Neural cell (in vitro differentiated cells): ENCODE data around the gene FNDC3B. TPM values are rescaled to one million over a fixed set of nuclear protein-coding genes. Genes with fewer than 3 reads are reported as not detected.

Experiments used
- H2AFZ ChIP-seq: fragments of 200-600, 300-800 bp; sonication (generic), shearing (Covaris generic); 2 replicates; pipeline ENCODE4 v1.6.0; 2014; ENCODE audit warnings: low read depth, mild to moderate bottlenecking, antibody characterized with exemption, low read length, moderate library complexity
- H3F3A ChIP-seq: fragments of 200-600 bp; shearing (Covaris generic); 2 replicates; pipeline ENCODE4 v1.6.1; 2016; ENCODE audit warnings: mild to moderate bottlenecking, moderate library complexity, mixed read lengths, antibody characterized with exemption, low read length; ENCODE audit not compliant: insufficient read depth, poor library complexity, severe bottlenecking
- H3K27ac ChIP-seq: fragments of 200-600, 300-800 bp; sonication (generic), shearing (Covaris generic); 2 replicates; pipeline ENCODE4 v1.5.1; 2014; ENCODE audit warnings: mild to moderate bottlenecking, low read length, moderate library complexity
- H3K27me3 ChIP-seq: fragments of 300-800, 200-600 bp; sonication (generic), shearing (Covaris generic); 2 replicates; pipeline ENCODE4 v1.6.0; 2014; ENCODE audit warnings: mild to moderate bottlenecking, low read depth, low read length, moderate library complexity; ENCODE audit not compliant: insufficient read depth
- H3K36me3 ChIP-seq: fragments of 300-800, 200-600 bp; sonication (generic), shearing (Covaris generic); 2 replicates; pipeline ENCODE4 v1.5.1; 2014; ENCODE audit warnings: mild to moderate bottlenecking, antibody characterized with exemption, low read length, moderate library complexity; ENCODE audit not compliant: insufficient read depth
- H3K4me2 ChIP-seq: fragments of 300-800, 200-600 bp; sonication (generic), shearing (Covaris generic); 2 replicates; pipeline ENCODE4 v1.6.0; 2014; ENCODE audit warnings: mild to moderate bottlenecking, low read length
- H3K4me3 ChIP-seq: fragments of 300-800, 200-600 bp; sonication (generic), shearing (Covaris generic); 2 replicates; pipeline ENCODE4 v1.5.1; 2014; ENCODE audit warnings: mild to moderate bottlenecking, low read length, moderate library complexity
- H3K79me2 ChIP-seq: fragments of 200-600 bp; shearing (Covaris generic); replicated peaks from 2 replicates; pipeline ENCODE4 v1.6.0; 2014; ENCODE audit warnings: mild to moderate bottlenecking, low read length, moderate library complexity; ENCODE audit not compliant: insufficient read depth
- H3K9ac ChIP-seq: fragments of 300-800, 200-600 bp; sonication (generic), shearing (Covaris generic); 2 replicates; pipeline ENCODE4 v1.6.1; 2016; ENCODE audit warnings: mild to moderate bottlenecking, low read length, mixed read lengths
- H3K9me2 ChIP-seq: fragments of 200-600 bp; shearing (Covaris generic); 2 replicates; pipeline ENCODE4 v1.6.1; 2016; ENCODE audit warnings: mild to moderate bottlenecking, low read length, mixed read lengths; ENCODE audit not compliant: insufficient read depth
- H3K9me3 ChIP-seq: fragments of 200-600, 300-800 bp; sonication (generic), shearing (Covaris generic); 2 replicates; pipeline ENCODE4 v1.6.1; 2016; ENCODE audit warnings: mild to moderate bottlenecking, mixed run types, low read length, moderate library complexity, mixed read lengths
- H4K20me1 ChIP-seq: fragments of 200-600 bp; shearing (Covaris generic); 2 replicates; pipeline ENCODE4 v1.6.1; 2016; ENCODE audit warnings: mild to moderate bottlenecking, mixed run types; ENCODE audit not compliant: insufficient read depth
- EP300 ChIP-seq: fragments of 450-650 bp; conservative IDR thresholded peaks from 2 replicates; pipeline ENCODE4 v1.6.1; 2014; ENCODE audit warnings: antibody characterized with exemption, mild to moderate bottlenecking, moderate library complexity; ENCODE audit not compliant: poor library complexity, severe bottlenecking
- EZH2 ChIP-seq: fragments of 200-600, 300-800 bp; shearing (Covaris generic), sonication (generic); IDR thresholded peaks from 2 replicates; pipeline ENCODE4 v1.6.1; 2014; ENCODE audit warnings: antibody characterized with exemption, low read length, borderline replicate concordance, mild to moderate bottlenecking; ENCODE audit not compliant: insufficient read depth, poor library complexity, severe bottlenecking
- MXI1 ChIP-seq: fragments of 450-650 bp; conservative IDR thresholded peaks from 2 replicates; pipeline ENCODE4 v1.6.1; 2014; ENCODE audit warnings: antibody characterized with exemption, mild to moderate bottlenecking; ENCODE audit not compliant: poor library complexity, severe bottlenecking
- POLR2AphosphoS5 ChIP-seq: IDR thresholded peaks from 2 replicates; pipeline ENCODE4 v1.6.1; 2012
- RAD21 ChIP-seq: fragments of 450-650 bp; conservative IDR thresholded peaks from 2 replicates; pipeline ENCODE4 v1.6.1; 2014; ENCODE audit warnings: antibody characterized with exemption, mild to moderate bottlenecking, moderate library complexity
- SMC3 ChIP-seq: fragments of 450-650 bp; conservative IDR thresholded peaks from 2 replicates; pipeline ENCODE4 v1.6.1; 2014; ENCODE audit warnings: antibody characterized with exemption, mild to moderate bottlenecking, moderate library complexity; ENCODE audit not compliant: poor library complexity
- TAF1 ChIP-seq: IDR thresholded peaks from 2 replicates; pipeline ENCODE4 v1.6.1; 2012; ENCODE audit warnings: low read depth
- polyA plus RNA-seq: library from polyadenylated mRNA; depleted of rRNA; stranded (reverse); fragments of >200 nt; gene quantifications from 2 replicates; pipeline ENCODE4 v1.2.3, GENCODE V29; 2014
- TF ChIP-seq, protein P1 (sequence below): IDR thresholded peaks from 2 replicates; pipeline ENCODE4 v1.6.1; 2012; ENCODE audit warnings: borderline replicate concordance
- TF ChIP-seq, protein P2 (sequence below): fragments of 450-650 bp; IDR thresholded peaks from 2 replicates; pipeline ENCODE4 v1.5.1; 2014; ENCODE audit warnings: antibody characterized with exemption, mild to moderate bottlenecking, moderate library complexity; ENCODE audit not compliant: poor library complexity, severe bottlenecking

FNDC3B gene
- polyA plus RNA-seq, 1 donor from 2014 or later, result 4.9 TPM

DNA sequence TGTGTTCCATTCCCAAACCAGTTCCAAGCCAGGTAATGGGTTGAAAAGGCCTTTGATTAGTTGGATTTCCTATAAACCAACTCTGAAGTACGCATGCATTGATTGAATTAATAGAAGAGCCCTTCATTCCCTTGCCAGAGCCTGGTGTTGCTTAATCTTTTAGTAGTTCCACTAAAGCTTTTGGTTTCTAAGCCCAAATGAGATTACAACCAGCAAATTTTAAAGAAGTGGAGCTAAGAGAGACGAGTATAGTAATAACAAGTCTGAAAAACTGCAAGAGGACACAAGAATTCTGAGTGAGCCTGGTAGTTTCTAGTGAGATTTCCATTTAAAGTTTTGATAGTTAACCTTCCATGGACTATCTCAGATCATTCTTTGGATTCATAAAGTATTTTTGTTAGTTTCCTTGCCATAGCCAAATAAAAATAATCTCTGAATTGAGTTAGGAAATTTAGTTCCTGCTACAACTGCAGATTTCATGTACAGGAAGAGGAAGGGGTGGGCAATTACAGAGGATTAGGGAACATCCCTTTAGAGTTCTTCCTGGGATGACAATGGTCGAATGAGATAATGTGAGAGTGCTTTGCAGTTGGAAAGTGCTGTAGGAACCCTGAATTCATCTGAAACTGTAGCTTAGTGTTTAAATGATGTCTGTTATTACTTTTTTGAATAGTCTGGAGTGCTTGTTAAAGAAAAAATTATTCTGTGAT lies 136.8 kb downstream of the FNDC3B start:
- Histone ChIP-seq H3K36me3 (no peaks in the 10 kb centered on the region), H3K9me3 (no peaks in the 10 kb centered on the region), H3K9ac (no peak overlapping the region), H3K79me2 (no peaks in the 10 kb centered on the region), H3K4me2 (no peak overlapping the region), H2AFZ (no peak overlapping the region), H4K20me1 (no peaks in the 10 kb centered on the region), H3K9me2 (no peaks in the 10 kb centered on the region), H3K4me3 (no peak overlapping the region), H3F3A (no peaks in the 10 kb centered on the region), H3K27me3 (no peaks in the 10 kb centered on the region), H3K27ac (no peak overlapping the region)
- no peak for TF ChIP-seq POLR2AphosphoS5
- TF ChIP-seq EP300, result no peak
- TF ChIP-seq RAD21, result no peak
- TF ChIP-seq, protein P1, sequence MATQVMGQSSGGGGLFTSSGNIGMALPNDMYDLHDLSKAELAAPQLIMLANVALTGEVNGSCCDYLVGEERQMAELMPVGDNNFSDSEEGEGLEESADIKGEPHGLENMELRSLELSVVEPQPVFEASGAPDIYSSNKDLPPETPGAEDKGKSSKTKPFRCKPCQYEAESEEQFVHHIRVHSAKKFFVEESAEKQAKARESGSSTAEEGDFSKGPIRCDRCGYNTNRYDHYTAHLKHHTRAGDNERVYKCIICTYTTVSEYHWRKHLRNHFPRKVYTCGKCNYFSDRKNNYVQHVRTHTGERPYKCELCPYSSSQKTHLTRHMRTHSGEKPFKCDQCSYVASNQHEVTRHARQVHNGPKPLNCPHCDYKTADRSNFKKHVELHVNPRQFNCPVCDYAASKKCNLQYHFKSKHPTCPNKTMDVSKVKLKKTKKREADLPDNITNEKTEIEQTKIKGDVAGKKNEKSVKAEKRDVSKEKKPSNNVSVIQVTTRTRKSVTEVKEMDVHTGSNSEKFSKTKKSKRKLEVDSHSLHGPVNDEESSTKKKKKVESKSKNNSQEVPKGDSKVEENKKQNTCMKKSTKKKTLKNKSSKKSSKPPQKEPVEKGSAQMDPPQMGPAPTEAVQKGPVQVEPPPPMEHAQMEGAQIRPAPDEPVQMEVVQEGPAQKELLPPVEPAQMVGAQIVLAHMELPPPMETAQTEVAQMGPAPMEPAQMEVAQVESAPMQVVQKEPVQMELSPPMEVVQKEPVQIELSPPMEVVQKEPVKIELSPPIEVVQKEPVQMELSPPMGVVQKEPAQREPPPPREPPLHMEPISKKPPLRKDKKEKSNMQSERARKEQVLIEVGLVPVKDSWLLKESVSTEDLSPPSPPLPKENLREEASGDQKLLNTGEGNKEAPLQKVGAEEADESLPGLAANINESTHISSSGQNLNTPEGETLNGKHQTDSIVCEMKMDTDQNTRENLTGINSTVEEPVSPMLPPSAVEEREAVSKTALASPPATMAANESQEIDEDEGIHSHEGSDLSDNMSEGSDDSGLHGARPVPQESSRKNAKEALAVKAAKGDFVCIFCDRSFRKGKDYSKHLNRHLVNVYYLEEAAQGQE, result no peak
- TF ChIP-seq EZH2, result no peak
- no peak for TF ChIP-seq SMC3

DNA sequence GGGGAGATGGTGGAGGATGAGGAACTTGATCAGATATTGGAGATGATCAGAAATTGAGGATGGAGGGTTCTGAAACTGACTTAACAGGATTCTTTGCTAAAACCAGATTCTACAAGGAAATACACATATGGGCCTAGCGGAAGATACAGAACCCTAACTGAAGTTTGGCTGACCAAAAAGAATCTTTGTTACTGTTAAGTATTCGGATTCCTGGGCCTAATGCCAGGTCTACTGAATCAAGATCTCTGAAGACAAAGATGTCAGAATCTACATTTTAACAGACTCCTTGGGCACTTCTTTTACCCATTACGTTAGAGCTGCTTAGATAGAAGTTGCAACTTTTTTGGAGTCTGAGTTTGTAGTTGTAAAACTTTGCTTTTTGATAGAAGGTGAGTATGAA lies 137.7 kb downstream of the FNDC3B start:
- no peak overlapping the region for H3K27ac ChIP-seq
- H3K27me3 ChIP-seq, result no peaks in the 10 kb centered on the region
- H3K9me3 ChIP-seq, result no peaks in the 10 kb centered on the region
- H3K79me2 ChIP-seq, result no peaks in the 10 kb centered on the region
- H4K20me1 ChIP-seq, result no peaks in the 10 kb centered on the region
- H3K9me2 ChIP-seq, result no peaks in the 10 kb centered on the region
- H2AFZ ChIP-seq, result no peak overlapping the region
- no peak overlapping the region for H3K4me2 ChIP-seq
- TF ChIP-seq TAF1 (no peak), MXI1 (no peak), EZH2 (no peak), SMC3 (no peak), RAD21 (no peak)
- TF ChIP-seq, protein P2, sequence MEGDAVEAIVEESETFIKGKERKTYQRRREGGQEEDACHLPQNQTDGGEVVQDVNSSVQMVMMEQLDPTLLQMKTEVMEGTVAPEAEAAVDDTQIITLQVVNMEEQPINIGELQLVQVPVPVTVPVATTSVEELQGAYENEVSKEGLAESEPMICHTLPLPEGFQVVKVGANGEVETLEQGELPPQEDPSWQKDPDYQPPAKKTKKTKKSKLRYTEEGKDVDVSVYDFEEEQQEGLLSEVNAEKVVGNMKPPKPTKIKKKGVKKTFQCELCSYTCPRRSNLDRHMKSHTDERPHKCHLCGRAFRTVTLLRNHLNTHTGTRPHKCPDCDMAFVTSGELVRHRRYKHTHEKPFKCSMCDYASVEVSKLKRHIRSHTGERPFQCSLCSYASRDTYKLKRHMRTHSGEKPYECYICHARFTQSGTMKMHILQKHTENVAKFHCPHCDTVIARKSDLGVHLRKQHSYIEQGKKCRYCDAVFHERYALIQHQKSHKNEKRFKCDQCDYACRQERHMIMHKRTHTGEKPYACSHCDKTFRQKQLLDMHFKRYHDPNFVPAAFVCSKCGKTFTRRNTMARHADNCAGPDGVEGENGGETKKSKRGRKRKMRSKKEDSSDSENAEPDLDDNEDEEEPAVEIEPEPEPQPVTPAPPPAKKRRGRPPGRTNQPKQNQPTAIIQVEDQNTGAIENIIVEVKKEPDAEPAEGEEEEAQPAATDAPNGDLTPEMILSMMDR, result no peak
- no peaks in the 10 kb centered on the region for H3K36me3 ChIP-seq
- no peak overlapping the region for H3K4me3 ChIP-seq
- no peaks in the 10 kb centered on the region for H3F3A ChIP-seq
- H3K9ac ChIP-seq, result no peak overlapping the region
